H9 (cell line): ENCODE measurements around the gene MINDY4B. TPM values are rescaled to one million over a fixed set of nuclear protein-coding genes. Genes with fewer than 3 reads are reported as not detected.

Source experiments
- DNase-seq: peaks from one replicate; pipeline ENCODE4 v3.0.0-alpha.2; 2017
- H2AFZ ChIP-seq: one replicate; pipeline ENCODE4 v1.6.1; 2013; ENCODE audit warnings: mild to moderate bottlenecking, low read length, control low read depth, moderate library complexity
- H2AK5ac ChIP-seq: 2 replicates; pipeline ENCODE4 v1.6.1; 2013; ENCODE audit warnings: low read length, control low read depth, mixed read lengths; ENCODE audit not compliant: insufficient read length
- H2BK120ac ChIP-seq: one replicate; pipeline ENCODE4 v1.6.1; 2013; ENCODE audit warnings: low read depth, mild to moderate bottlenecking, low read length, control low read depth, inconsistent platforms; ENCODE audit not compliant: poor library complexity, severe bottlenecking
- H2BK12ac ChIP-seq: 2 replicates; pipeline ENCODE4 v1.6.1; 2013; ENCODE audit warnings: low read length, control low read depth, mixed read lengths, low read depth; ENCODE audit not compliant: insufficient read length
- H2BK15ac ChIP-seq: 2 replicates; pipeline ENCODE4 v1.6.1; 2013; ENCODE audit warnings: low read depth, low read length, control low read depth
- H2BK20ac ChIP-seq: one replicate; pipeline ENCODE4 v1.6.1; 2013; ENCODE audit warnings: low read depth, mild to moderate bottlenecking, low read length, control low read depth, inconsistent platforms; ENCODE audit not compliant: poor library complexity, severe bottlenecking
- H2BK5ac ChIP-seq: 2 replicates; pipeline ENCODE4 v1.6.1; 2013; ENCODE audit warnings: low read length, control low read depth, mixed read lengths; ENCODE audit not compliant: insufficient read length
- H3K14ac ChIP-seq: 2 replicates; pipeline ENCODE4 v1.6.1; 2013; ENCODE audit warnings: low read length, control low read depth; ENCODE audit not compliant: insufficient read depth
- H3K18ac ChIP-seq: 2 replicates; pipeline ENCODE4 v1.6.1; 2013; ENCODE audit warnings: low read depth, mild to moderate bottlenecking, mixed read lengths, low read length, control low read depth; ENCODE audit not compliant: insufficient read length
- H3K23ac ChIP-seq: 2 replicates; pipeline ENCODE4 v1.6.1; 2013; ENCODE audit warnings: low read length, control low read depth, mixed read lengths, low read depth; ENCODE audit not compliant: insufficient read length
- H3K23me2 ChIP-seq: 2 replicates; pipeline ENCODE4 v1.6.1; 2013; ENCODE audit warnings: low read depth, mild to moderate bottlenecking, mixed read lengths, low read length, control low read depth; ENCODE audit not compliant: insufficient read length, poor library complexity, severe bottlenecking
- H3K27ac ChIP-seq: 2 replicates; pipeline ENCODE4 v1.5.1; 2013; ENCODE audit warnings: low read length, control low read depth, mixed read lengths, low read depth; ENCODE audit not compliant: insufficient read length
- H3K27me3 ChIP-seq: 2 replicates; pipeline ENCODE4 v1.6.1; 2013; ENCODE audit warnings: low read length, control low read depth, inconsistent platforms; ENCODE audit not compliant: insufficient read depth
- H3K4ac ChIP-seq: 2 replicates; pipeline ENCODE4 v1.6.1; 2013; ENCODE audit warnings: low read depth, mild to moderate bottlenecking, control low read depth, inconsistent platforms, low read length, moderate library complexity
- H3K4me1 ChIP-seq: 2 replicates; pipeline ENCODE4 v1.6.1; 2013; ENCODE audit warnings: low read length, control low read depth, inconsistent platforms; ENCODE audit not compliant: insufficient read depth
- H3K4me2 ChIP-seq: 2 replicates; pipeline ENCODE4 v1.6.1; 2013; ENCODE audit warnings: low read length, control low read depth, mixed read lengths; ENCODE audit not compliant: insufficient read length, insufficient read depth
- H3K56ac ChIP-seq: 2 replicates; pipeline ENCODE4 v1.6.1; 2013; ENCODE audit warnings: low read depth, mild to moderate bottlenecking, mixed read lengths, low read length, control low read depth; ENCODE audit not compliant: insufficient read length
- H3K79me1 ChIP-seq: 2 replicates; pipeline ENCODE4 v1.6.1; 2013; ENCODE audit warnings: low read depth, mild to moderate bottlenecking, moderate library complexity, low read length, control low read depth, inconsistent platforms; ENCODE audit not compliant: insufficient read depth, poor library complexity, severe bottlenecking
- H3K79me2 ChIP-seq: 2 replicates; pipeline ENCODE4 v1.6.1; 2013; ENCODE audit warnings: low read length, control low read depth, inconsistent platforms; ENCODE audit not compliant: insufficient read depth
- H3K9ac ChIP-seq: 2 replicates; pipeline ENCODE4 v1.6.1; 2013; ENCODE audit warnings: low read length, control low read depth, mixed read lengths; ENCODE audit not compliant: insufficient read length; ENCODE audit errors: extremely low read depth
- H3K9me3 ChIP-seq: one replicate; pipeline ENCODE4 v1.6.1; 2013; ENCODE audit warnings: low read depth, low read length, inconsistent platforms; ENCODE audit not compliant: control insufficient read depth
- H3T11ph ChIP-seq: one replicate; pipeline ENCODE4 v1.6.1; 2013; ENCODE audit warnings: mild to moderate bottlenecking, low read length, control low read depth, inconsistent platforms
- H4K20me1 ChIP-seq: one replicate; pipeline ENCODE4 v1.6.1; 2013; ENCODE audit not compliant: control insufficient read depth, insufficient read length, insufficient read depth
- H4K5ac ChIP-seq: 2 replicates; pipeline ENCODE4 v1.6.1; 2013; ENCODE audit warnings: low read depth, mild to moderate bottlenecking, mixed read lengths, low read length, control low read depth; ENCODE audit not compliant: insufficient read length
- H4K8ac ChIP-seq: replicated peaks from 2 replicates; pipeline ENCODE4 v1.6.1; 2013; ENCODE audit warnings: low read length, control low read depth, mixed read lengths, low read depth; ENCODE audit not compliant: insufficient read length
- H4K91ac ChIP-seq: 2 replicates; pipeline ENCODE4 v1.6.1; 2013; ENCODE audit warnings: low read depth, mild to moderate bottlenecking, moderate library complexity, mixed read lengths, low read length, control low read depth; ENCODE audit not compliant: insufficient read length
- H3K27ac Mint-ChIP-seq, 3 experiments: 2 replicates in 2 of 3; 3 replicates in 1 of 3; pipeline ENCODE4 v1.8.0; 2020 to 2021; ENCODE audit warnings: mixed read lengths in 3 of 3, mild to moderate bottlenecking in 1 of 3, moderate library complexity in 1 of 3
- H3K27me3 Mint-ChIP-seq: 2 replicates; pipeline ENCODE4 v1.8.0; 2021; ENCODE audit warnings: low read depth, mild to moderate bottlenecking, moderate library complexity, mixed read lengths
- H3K36me3 Mint-ChIP-seq, 3 experiments: 2 replicates in 2 of 3; 3 replicates in 1 of 3; pipeline ENCODE4 v1.8.0; 2020 to 2021; ENCODE audit warnings: low read depth in 3 of 3, mixed read lengths in 3 of 3; ENCODE audit not compliant: insufficient read depth in 1 of 3
- H3K4me1 Mint-ChIP-seq, 2 experiments: 2 replicates each; pipeline ENCODE4 v1.8.0; 2020; ENCODE audit warnings: mixed read lengths in 2 of 2
- H3K4me3 Mint-ChIP-seq, 2 experiments: 2 replicates in 1 of 2; 3 replicates in 1 of 2; pipeline ENCODE4 v1.8.0; 2020 to 2021; ENCODE audit warnings: mild to moderate bottlenecking in 2 of 2, mixed read lengths in 2 of 2, moderate library complexity in 1 of 2
- H3K9me3 Mint-ChIP-seq, 2 experiments: 2 replicates in 1 of 2; 3 replicates in 1 of 2; pipeline ENCODE4 v1.8.0; 2020; ENCODE audit warnings: mild to moderate bottlenecking in 2 of 2, mixed read lengths in 2 of 2, moderate library complexity in 1 of 2
- CTCF ChIP-seq: fragments of 200-600 bp; sonication (generic); conservative IDR thresholded peaks from 3 replicates; pipeline ENCODE4 v1.8.0; 2021; ENCODE audit warnings: antibody characterized with exemption, mild to moderate bottlenecking
- WGBS: extraction: QIAGEN DNeasy Blood & Tissue Kit; methylation state at CpG from one replicate; pipeline ENCODE4 v1.1.7; 2013; ENCODE audit warnings: missing lambda C conversion rate, low lambda C conversion rate, mixed read lengths; ENCODE audit not compliant: insufficient read length; ENCODE audit errors: extremely low coverage; 5-methylcytosine and 5-hydroxymethylcytosine counted together
- total RNA-seq: library from RNA; stranded (reverse); gene quantifications from 2 replicates; pipeline ENCODE4 v1.2.1, GENCODE V29; 2021

Gene MINDY4B
- total RNA-seq, 1 experiment from 2014 or later, result not detected

DNA sequence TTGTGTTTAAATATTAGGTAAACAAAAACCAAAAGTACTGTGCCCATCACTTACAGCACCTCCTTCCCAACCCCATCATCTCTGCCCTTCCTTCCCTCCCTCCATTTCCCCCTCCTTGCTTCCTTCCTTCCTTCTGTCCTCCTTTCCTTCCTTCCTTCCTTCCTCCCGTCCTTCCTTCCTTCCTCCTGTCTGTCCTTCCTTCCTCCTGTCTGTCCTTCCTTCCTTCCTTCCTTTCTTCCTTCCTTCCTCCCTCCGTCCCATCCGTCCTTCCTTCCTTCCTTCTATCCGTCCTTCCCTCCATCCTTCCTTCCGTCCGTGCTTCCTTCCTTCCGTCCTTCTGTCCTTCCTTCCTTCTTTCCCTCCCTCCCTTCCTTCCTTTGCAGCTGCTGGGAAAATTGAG is 74.5 kb downstream of the MINDY4B start:
- Histone ChIP-seq H2BK15ac (no peak overlapping the region), H4K5ac (no peak overlapping the region), H3T11ph (no peak overlapping the region), H4K8ac (no peak overlapping the region), H4K20me1 (no peaks in the 10 kb centered on the region), H2AK5ac (peak overlapping the region; percentile 69), H2BK12ac (no peak overlapping the region), H2BK120ac (no peak overlapping the region), H3K4me2 (no peak overlapping the region), H3K4ac (no peak overlapping the region), H3K9ac (no peak overlapping the region), H3K79me1 (no peaks in the 10 kb centered on the region), H2AFZ (no peak overlapping the region), H3K23me2 (no peaks in the 10 kb centered on the region), H2BK20ac (no peak overlapping the region), H3K14ac (no peak overlapping the region), H3K4me1 (no peaks in the 10 kb centered on the region), H2BK5ac (no peak overlapping the region), H3K79me2 (no peaks in the 10 kb centered on the region), H3K23ac (no peak overlapping the region), H3K18ac (no peak overlapping the region), H3K56ac (no peak overlapping the region), H3K27me3 (no peaks in the 10 kb centered on the region), H3K9me3 (no peaks in the 10 kb centered on the region), H4K91ac (no peak overlapping the region), H3K27ac (no peak overlapping the region)
- H3K4me3 Mint-ChIP-seq, result no peak overlapping the region
- H3K9me3 Mint-ChIP-seq, result peaks cover 3 to 4% of the 10 kb centered on the region in 2 experiments; a peak in 2 of 5 replicates
- no peak for DNase-seq
- H3K36me3 Mint-ChIP-seq, result no peaks in the 10 kb centered on the region; a peak in 2 of 7 replicates
- peaks cover 19% of the 10 kb centered on the region for H3K27me3 Mint-ChIP-seq
- 100% methylated on average over 6 of the region's 7 CpGs for WGBS
- H3K27ac Mint-ChIP-seq, result no peak overlapping the region
- H3K4me1 Mint-ChIP-seq, result peaks cover 12 to 14% of the 10 kb centered on the region in 2 experiments
- no peak for TF ChIP-seq CTCF
